PC-9 (cell line): Measurements from ENCODE around the gene RBMS1.

Experiments
- EZH2 ChIP-seq: fragments of 200-600 bp; sonication (generic); IDR thresholded peaks from 2 replicates; pipeline ENCODE4 v1.8.0; 2017; ENCODE audit warnings: antibody characterized with exemption, low read depth
- TF ChIP-seq, protein P1 (sequence below): fragments of 200-600 bp; sonication (generic); conservative IDR thresholded peaks from 2 replicates; pipeline ENCODE4 v1.6.1; 2017; ENCODE audit warnings: mixed run types, antibody characterized with exemption, mild to moderate bottlenecking, moderate library complexity

- TF ChIP-seq, protein P1, sequence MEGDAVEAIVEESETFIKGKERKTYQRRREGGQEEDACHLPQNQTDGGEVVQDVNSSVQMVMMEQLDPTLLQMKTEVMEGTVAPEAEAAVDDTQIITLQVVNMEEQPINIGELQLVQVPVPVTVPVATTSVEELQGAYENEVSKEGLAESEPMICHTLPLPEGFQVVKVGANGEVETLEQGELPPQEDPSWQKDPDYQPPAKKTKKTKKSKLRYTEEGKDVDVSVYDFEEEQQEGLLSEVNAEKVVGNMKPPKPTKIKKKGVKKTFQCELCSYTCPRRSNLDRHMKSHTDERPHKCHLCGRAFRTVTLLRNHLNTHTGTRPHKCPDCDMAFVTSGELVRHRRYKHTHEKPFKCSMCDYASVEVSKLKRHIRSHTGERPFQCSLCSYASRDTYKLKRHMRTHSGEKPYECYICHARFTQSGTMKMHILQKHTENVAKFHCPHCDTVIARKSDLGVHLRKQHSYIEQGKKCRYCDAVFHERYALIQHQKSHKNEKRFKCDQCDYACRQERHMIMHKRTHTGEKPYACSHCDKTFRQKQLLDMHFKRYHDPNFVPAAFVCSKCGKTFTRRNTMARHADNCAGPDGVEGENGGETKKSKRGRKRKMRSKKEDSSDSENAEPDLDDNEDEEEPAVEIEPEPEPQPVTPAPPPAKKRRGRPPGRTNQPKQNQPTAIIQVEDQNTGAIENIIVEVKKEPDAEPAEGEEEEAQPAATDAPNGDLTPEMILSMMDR: no peak
- no peak for TF ChIP-seq EZH2
Measured at GRCh38 chr2:160349306-160349705, 144.3 kb downstream of the RBMS1 start.
